ENCODE data around the gene STAT4. TPM values are rescaled to one million over a fixed set of nuclear protein-coding genes. Genes with fewer than 3 reads are reported as not detected.

STAT4 gene
- polyA plus RNA-seq, 2 donors = 0.67 to 0.75 TPM

GRCh38 chr2:191018643-191019119, 132.1 kb downstream of the STAT4 start:
- peaks cover 0 to 2% of the 10 kb centered on the region in 2 donors for H3K4me1 ChIP-seq (ENCODE audit: control insufficient read depth in 2 of 2, insufficient read depth in 2 of 2, low read length in 1 of 2)
- no peaks in the 10 kb centered on the region for H3K36me3 ChIP-seq (ENCODE audit: control insufficient read depth in 2 of 2, insufficient read depth in 2 of 2, low read length in 1 of 2)
- H3K27me3 ChIP-seq (ENCODE audit: control insufficient read depth in 1 of 2, insufficient read depth in 2 of 2, low read length in 2 of 2) = no peaks in the 10 kb centered on the region
- 77 to 88% methylated on average over 3 of the region's 3 CpGs for WGBS, 2 donors
- no peaks in the 10 kb centered on the region for H3K9me3 ChIP-seq (ENCODE audit: control insufficient read depth in 2 of 2, insufficient read depth in 1 of 2, low read depth in 1 of 2, low read length in 1 of 2)
- H3K4me3 ChIP-seq (ENCODE audit: low read depth in 1 of 2, low read length in 2 of 2) = no peak overlapping the region
- no peak overlapping the region for H3K27ac ChIP-seq (ENCODE audit: low read depth in 2 of 2, low read length in 1 of 2)

- no peaks in the 10 kb centered on the region for H3K9me3 ChIP-seq (ENCODE audit: control insufficient read depth in 2 of 2, insufficient read depth in 1 of 2, low read depth in 1 of 2, low read length in 1 of 2)
- H3K4me1 ChIP-seq (ENCODE audit: control insufficient read depth in 2 of 2, insufficient read depth in 2 of 2, low read length in 1 of 2) = peaks cover 0 to 2% of the 10 kb centered on the region in 2 donors
- 84 to 93% methylated on average over 1 of the region's 1 CpG for WGBS, 2 donors
- no peaks in the 10 kb centered on the region for H3K27me3 ChIP-seq (ENCODE audit: control insufficient read depth in 1 of 2, insufficient read depth in 2 of 2, low read length in 2 of 2)
- no peak overlapping the region for H3K4me3 ChIP-seq (ENCODE audit: low read depth in 1 of 2, low read length in 2 of 2)
- H3K27ac ChIP-seq (ENCODE audit: low read depth in 2 of 2, low read length in 1 of 2) = no peak overlapping the region
- no peaks in the 10 kb centered on the region for H3K36me3 ChIP-seq (ENCODE audit: control insufficient read depth in 2 of 2, insufficient read depth in 2 of 2, low read length in 1 of 2)
These were observed 132.7 kb downstream of the STAT4 start for GRCh38 chr2:191018048-191018447.

- Histone ChIP-seq H3K27ac (ENCODE audit: low read depth in 2 of 2, low read length in 1 of 2) (no peak overlapping the region), H3K4me1 (ENCODE audit: control insufficient read depth in 2 of 2, insufficient read depth in 2 of 2, low read length in 1 of 2) (peaks cover 0 to 9% of the 10 kb centered on the region in 2 donors), H3K4me3 (ENCODE audit: low read depth in 1 of 2, low read length in 2 of 2) (no peak overlapping the region), H3K27me3 (ENCODE audit: control insufficient read depth in 1 of 2, insufficient read depth in 2 of 2, low read length in 2 of 2) (no peaks in the 10 kb centered on the region), H3K36me3 (ENCODE audit: control insufficient read depth in 2 of 2, insufficient read depth in 2 of 2, low read length in 1 of 2) (no peaks in the 10 kb centered on the region), H3K9me3 (ENCODE audit: control insufficient read depth in 2 of 2, insufficient read depth in 1 of 2, low read depth in 1 of 2, low read length in 1 of 2) (no peaks in the 10 kb centered on the region)
- WGBS, 2 donors = 85 to 90% methylated on average over 8 of the region's 8 CpGs
These were observed 135.0 kb downstream of the STAT4 start for GRCh38 chr2:191015831-191016230.

- peaks cover 0 to 10% of the 10 kb centered on the region in 2 donors for H3K4me1 ChIP-seq (ENCODE audit: control insufficient read depth in 2 of 2, insufficient read depth in 2 of 2, low read length in 1 of 2)
These were observed 135.6 kb downstream of the STAT4 start for GRCh38 chr2:191015239-191015638.

GRCh38 chr2:191014653-191015020, 136.2 kb downstream of the STAT4 start:
- Histone ChIP-seq H3K27me3 (ENCODE audit: control insufficient read depth in 1 of 2, insufficient read depth in 2 of 2, low read length in 2 of 2) (no peaks in the 10 kb centered on the region), H3K9me3 (ENCODE audit: control insufficient read depth in 2 of 2, insufficient read depth in 1 of 2, low read depth in 1 of 2, low read length in 1 of 2) (no peaks in the 10 kb centered on the region), H3K36me3 (ENCODE audit: control insufficient read depth in 2 of 2, insufficient read depth in 2 of 2, low read length in 1 of 2) (no peaks in the 10 kb centered on the region), H3K4me3 (ENCODE audit: low read depth in 1 of 2, low read length in 2 of 2) (peak overlapping the region; percentile 75 to 96), H3K4me1 (ENCODE audit: control insufficient read depth in 2 of 2, insufficient read depth in 2 of 2, low read length in 1 of 2) (peaks cover 0 to 10% of the 10 kb centered on the region in 2 donors), H3K27ac (ENCODE audit: low read depth in 2 of 2, low read length in 1 of 2) (peak overlapping the region; percentile 87 to 88)
- WGBS, 2 donors = 31 to 43% methylated on average over 4 of the region's 4 CpGs

More at GRCh38 chr2:191015239-191015638, 135.6 kb downstream of the STAT4 start:
- WGBS, 2 donors = 88 to 91% methylated on average over 2 of the region's 2 CpGs
- Histone ChIP-seq H3K27me3 (ENCODE audit: control insufficient read depth in 1 of 2, insufficient read depth in 2 of 2, low read length in 2 of 2) (no peaks in the 10 kb centered on the region), H3K9me3 (ENCODE audit: control insufficient read depth in 2 of 2, insufficient read depth in 1 of 2, low read depth in 1 of 2, low read length in 1 of 2) (no peaks in the 10 kb centered on the region), H3K27ac (ENCODE audit: low read depth in 2 of 2, low read length in 1 of 2) (no peak overlapping the region), H3K4me3 (ENCODE audit: low read depth in 1 of 2, low read length in 2 of 2) (no peak overlapping the region), H3K36me3 (ENCODE audit: control insufficient read depth in 2 of 2, insufficient read depth in 2 of 2, low read length in 1 of 2) (no peaks in the 10 kb centered on the region)

- H3K27ac ChIP-seq (ENCODE audit: low read depth in 2 of 2, low read length in 1 of 2) = peak within 1 kb of the TSS; percentile 87 to 89
- no peaks in the 10 kb centered on the region for H3K27me3 ChIP-seq (ENCODE audit: control insufficient read depth in 1 of 2, insufficient read depth in 2 of 2, low read length in 2 of 2)
- peak within 1 kb of the TSS; percentile 75 to 96 for H3K4me3 ChIP-seq (ENCODE audit: low read depth in 1 of 2, low read length in 2 of 2)
- H3K36me3 ChIP-seq (ENCODE audit: control insufficient read depth in 2 of 2, insufficient read depth in 2 of 2, low read length in 1 of 2) = no peaks in the 10 kb centered on the region
- H3K9me3 ChIP-seq (ENCODE audit: control insufficient read depth in 2 of 2, insufficient read depth in 1 of 2, low read depth in 1 of 2, low read length in 1 of 2) = no peaks in the 10 kb centered on the region
- 0 to 1% methylated on average over 58 to 68 of the region's 68 CpGs for WGBS, 2 donors
- peaks cover 0 to 10% of the 10 kb centered on the region in 2 donors for H3K4me1 ChIP-seq (ENCODE audit: control insufficient read depth in 2 of 2, insufficient read depth in 2 of 2, low read length in 1 of 2)
These were observed 136.7 kb downstream of the STAT4 start, which contains the start of gene STAT1 for GRCh38 chr2:191013932-191014652. Gene STAT1 (minus strand): TSS chr2:191014171. CDS start chr2:191010003, 4,168 bp downstream.

GRCh38 chr2:191013682-191013931, 137.2 kb downstream of the STAT4 start:
- H3K27ac ChIP-seq (ENCODE audit: low read depth in 2 of 2, low read length in 1 of 2) = peak overlapping the region; percentile 87 to 89
- peaks cover 0 to 10% of the 10 kb centered on the region in 2 donors for H3K4me1 ChIP-seq (ENCODE audit: control insufficient read depth in 2 of 2, insufficient read depth in 2 of 2, low read length in 1 of 2)
- H3K27me3 ChIP-seq (ENCODE audit: control insufficient read depth in 1 of 2, insufficient read depth in 2 of 2, low read length in 2 of 2) = no peaks in the 10 kb centered on the region
- no peaks in the 10 kb centered on the region for H3K9me3 ChIP-seq (ENCODE audit: control insufficient read depth in 2 of 2, insufficient read depth in 1 of 2, low read depth in 1 of 2, low read length in 1 of 2)
- H3K36me3 ChIP-seq (ENCODE audit: control insufficient read depth in 2 of 2, insufficient read depth in 2 of 2, low read length in 1 of 2) = no peaks in the 10 kb centered on the region
- WGBS, 2 donors = 0% methylated on average over 14 of the region's 14 CpGs
- H3K4me3 ChIP-seq (ENCODE audit: low read depth in 1 of 2, low read length in 2 of 2) = peak overlapping the region; percentile 75 to 96

GRCh38 chr2:191012845-191013681, 137.7 kb downstream of the STAT4 start:
- Histone ChIP-seq H3K4me3 (ENCODE audit: low read depth in 1 of 2, low read length in 2 of 2) (peak overlapping the region; percentile 75 to 96), H3K9me3 (ENCODE audit: control insufficient read depth in 2 of 2, insufficient read depth in 1 of 2, low read depth in 1 of 2, low read length in 1 of 2) (no peaks in the 10 kb centered on the region), H3K27me3 (ENCODE audit: control insufficient read depth in 1 of 2, insufficient read depth in 2 of 2, low read length in 2 of 2) (no peaks in the 10 kb centered on the region), H3K36me3 (ENCODE audit: control insufficient read depth in 2 of 2, insufficient read depth in 2 of 2, low read length in 1 of 2) (no peaks in the 10 kb centered on the region), H3K27ac (ENCODE audit: low read depth in 2 of 2, low read length in 1 of 2) (peak overlapping the region; percentile 87 to 89), H3K4me1 (ENCODE audit: control insufficient read depth in 2 of 2, insufficient read depth in 2 of 2, low read length in 1 of 2) (peaks cover 0 to 10% of the 10 kb centered on the region in 2 donors)
- 21 to 27% methylated on average over 14 of the region's 14 CpGs for WGBS, 2 donors

GRCh38 chr2:191012346-191012745, 138.4 kb downstream of the STAT4 start:
- H3K27ac ChIP-seq (ENCODE audit: low read depth in 2 of 2, low read length in 1 of 2) = no peak overlapping the region
- H3K4me1 ChIP-seq (ENCODE audit: control insufficient read depth in 2 of 2, insufficient read depth in 2 of 2, low read length in 1 of 2) = peaks cover 0 to 10% of the 10 kb centered on the region in 2 donors
- WGBS, 2 donors = 84 to 96% methylated on average over 3 of the region's 3 CpGs

More at GRCh38 chr2:191012346-191012745, 138.4 kb downstream of the STAT4 start:
- H3K9me3 ChIP-seq (ENCODE audit: control insufficient read depth in 2 of 2, insufficient read depth in 1 of 2, low read depth in 1 of 2, low read length in 1 of 2) = no peaks in the 10 kb centered on the region
- H3K27me3 ChIP-seq (ENCODE audit: control insufficient read depth in 1 of 2, insufficient read depth in 2 of 2, low read length in 2 of 2) = no peaks in the 10 kb centered on the region
- H3K36me3 ChIP-seq (ENCODE audit: control insufficient read depth in 2 of 2, insufficient read depth in 2 of 2, low read length in 1 of 2) = no peaks in the 10 kb centered on the region
- H3K4me3 ChIP-seq (ENCODE audit: low read depth in 1 of 2, low read length in 2 of 2) = peak overlapping the region in 1 of 2 donors; percentile 75
